GM23338 (cell line): ENCODE results near the gene RYR2. TPM values are rescaled to one million over a fixed set of nuclear protein-coding genes. Genes with fewer than 3 reads are reported as not detected.

ENCODE experiments used
- JUNB ChIP-seq: IDR thresholded peaks from one replicate; pipeline ENCODE4 v1.6.1; 2016; ENCODE audit warnings: antibody characterized with exemption; ENCODE audit not compliant: unreplicated experiment
- POLR2AphosphoS5 ChIP-seq: IDR thresholded peaks from 2 replicates; pipeline ENCODE4 v1.6.1; 2016; ENCODE audit warnings: antibody characterized with exemption, low read depth
- STAT1 ChIP-seq: IDR thresholded peaks from one replicate; pipeline ENCODE4 v1.6.1; 2016; ENCODE audit warnings: antibody characterized with exemption; ENCODE audit not compliant: unreplicated experiment
- ZNF331 ChIP-seq: fragments of 250-450 bp; sonication (Bioruptor Pico); IDR thresholded peaks from 2 replicates; pipeline ENCODE4 v1.5.0; 2020; ENCODE audit warnings: low read depth, mild to moderate bottlenecking, moderate library complexity
- polyA plus RNA-seq: library from polyadenylated mRNA; unstranded; fragments of >200 nt; fragmentation: Nextera tagmentation; extraction: Ambion mirVana; gene quantifications from 2 replicates; pipeline ENCODE4 v1.2.1, GENCODE V29; 2016
- total RNA-seq: library from RNA; depleted of rRNA; stranded (reverse); fragments of >200 nt; shearing (Covaris generic); gene quantifications from 2 replicates; pipeline ENCODE4 v1.2.3, GENCODE V29; 2014
- TF ChIP-seq, protein P1 (sequence below): fragments of 250-450 bp; sonication (Bioruptor Pico); IDR thresholded peaks from 2 replicates; pipeline ENCODE4 v1.5.0; 2020; ENCODE audit warnings: mild to moderate bottlenecking, moderate library complexity
- TF ChIP-seq, protein P2 (sequence below), 2 experiments: fragments of 200-600 bp in 1 of 2; sonication (generic) in 1 of 2; conservative IDR thresholded peaks; 2 replicates each; pipeline versions ENCODE4 v1.5.1 to v1.6.1; 2016 to 2017; ENCODE audit warnings: antibody characterized with exemption in 2 of 2, low read depth in 2 of 2, mild to moderate bottlenecking in 2 of 2, moderate library complexity in 1 of 2
- TF ChIP-seq, protein P3 (sequence below): IDR thresholded peaks from one replicate; pipeline ENCODE4 v1.6.1; 2018; ENCODE audit warnings: antibody characterized with exemption; ENCODE audit not compliant: unreplicated experiment

Gene RYR2
- total and polyA plus RNA-seq, 2 experiments from 2014 or later = 8.9 to 10.0 TPM

DNA sequence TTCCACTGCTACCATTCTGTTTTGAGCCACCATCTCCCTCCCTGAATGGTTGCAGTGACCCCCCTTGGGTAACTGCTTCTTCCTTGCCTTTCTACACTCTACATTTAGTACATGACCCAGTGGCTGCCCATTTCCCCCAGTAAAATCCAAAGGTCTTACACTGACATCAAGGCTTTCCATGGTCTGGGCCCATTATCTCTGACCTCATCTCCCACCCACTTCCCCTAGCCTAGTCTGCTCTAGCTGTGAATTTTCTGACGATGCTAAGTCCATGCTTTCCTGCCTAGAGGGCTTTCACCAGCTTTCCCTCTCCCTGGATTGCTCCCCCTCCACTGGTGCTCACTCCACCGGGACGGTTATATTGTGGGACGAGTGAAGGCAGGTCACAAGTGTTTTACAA lies 219.2 kb downstream of the RYR2 start (continued):
- TF ChIP-seq, protein P1, sequence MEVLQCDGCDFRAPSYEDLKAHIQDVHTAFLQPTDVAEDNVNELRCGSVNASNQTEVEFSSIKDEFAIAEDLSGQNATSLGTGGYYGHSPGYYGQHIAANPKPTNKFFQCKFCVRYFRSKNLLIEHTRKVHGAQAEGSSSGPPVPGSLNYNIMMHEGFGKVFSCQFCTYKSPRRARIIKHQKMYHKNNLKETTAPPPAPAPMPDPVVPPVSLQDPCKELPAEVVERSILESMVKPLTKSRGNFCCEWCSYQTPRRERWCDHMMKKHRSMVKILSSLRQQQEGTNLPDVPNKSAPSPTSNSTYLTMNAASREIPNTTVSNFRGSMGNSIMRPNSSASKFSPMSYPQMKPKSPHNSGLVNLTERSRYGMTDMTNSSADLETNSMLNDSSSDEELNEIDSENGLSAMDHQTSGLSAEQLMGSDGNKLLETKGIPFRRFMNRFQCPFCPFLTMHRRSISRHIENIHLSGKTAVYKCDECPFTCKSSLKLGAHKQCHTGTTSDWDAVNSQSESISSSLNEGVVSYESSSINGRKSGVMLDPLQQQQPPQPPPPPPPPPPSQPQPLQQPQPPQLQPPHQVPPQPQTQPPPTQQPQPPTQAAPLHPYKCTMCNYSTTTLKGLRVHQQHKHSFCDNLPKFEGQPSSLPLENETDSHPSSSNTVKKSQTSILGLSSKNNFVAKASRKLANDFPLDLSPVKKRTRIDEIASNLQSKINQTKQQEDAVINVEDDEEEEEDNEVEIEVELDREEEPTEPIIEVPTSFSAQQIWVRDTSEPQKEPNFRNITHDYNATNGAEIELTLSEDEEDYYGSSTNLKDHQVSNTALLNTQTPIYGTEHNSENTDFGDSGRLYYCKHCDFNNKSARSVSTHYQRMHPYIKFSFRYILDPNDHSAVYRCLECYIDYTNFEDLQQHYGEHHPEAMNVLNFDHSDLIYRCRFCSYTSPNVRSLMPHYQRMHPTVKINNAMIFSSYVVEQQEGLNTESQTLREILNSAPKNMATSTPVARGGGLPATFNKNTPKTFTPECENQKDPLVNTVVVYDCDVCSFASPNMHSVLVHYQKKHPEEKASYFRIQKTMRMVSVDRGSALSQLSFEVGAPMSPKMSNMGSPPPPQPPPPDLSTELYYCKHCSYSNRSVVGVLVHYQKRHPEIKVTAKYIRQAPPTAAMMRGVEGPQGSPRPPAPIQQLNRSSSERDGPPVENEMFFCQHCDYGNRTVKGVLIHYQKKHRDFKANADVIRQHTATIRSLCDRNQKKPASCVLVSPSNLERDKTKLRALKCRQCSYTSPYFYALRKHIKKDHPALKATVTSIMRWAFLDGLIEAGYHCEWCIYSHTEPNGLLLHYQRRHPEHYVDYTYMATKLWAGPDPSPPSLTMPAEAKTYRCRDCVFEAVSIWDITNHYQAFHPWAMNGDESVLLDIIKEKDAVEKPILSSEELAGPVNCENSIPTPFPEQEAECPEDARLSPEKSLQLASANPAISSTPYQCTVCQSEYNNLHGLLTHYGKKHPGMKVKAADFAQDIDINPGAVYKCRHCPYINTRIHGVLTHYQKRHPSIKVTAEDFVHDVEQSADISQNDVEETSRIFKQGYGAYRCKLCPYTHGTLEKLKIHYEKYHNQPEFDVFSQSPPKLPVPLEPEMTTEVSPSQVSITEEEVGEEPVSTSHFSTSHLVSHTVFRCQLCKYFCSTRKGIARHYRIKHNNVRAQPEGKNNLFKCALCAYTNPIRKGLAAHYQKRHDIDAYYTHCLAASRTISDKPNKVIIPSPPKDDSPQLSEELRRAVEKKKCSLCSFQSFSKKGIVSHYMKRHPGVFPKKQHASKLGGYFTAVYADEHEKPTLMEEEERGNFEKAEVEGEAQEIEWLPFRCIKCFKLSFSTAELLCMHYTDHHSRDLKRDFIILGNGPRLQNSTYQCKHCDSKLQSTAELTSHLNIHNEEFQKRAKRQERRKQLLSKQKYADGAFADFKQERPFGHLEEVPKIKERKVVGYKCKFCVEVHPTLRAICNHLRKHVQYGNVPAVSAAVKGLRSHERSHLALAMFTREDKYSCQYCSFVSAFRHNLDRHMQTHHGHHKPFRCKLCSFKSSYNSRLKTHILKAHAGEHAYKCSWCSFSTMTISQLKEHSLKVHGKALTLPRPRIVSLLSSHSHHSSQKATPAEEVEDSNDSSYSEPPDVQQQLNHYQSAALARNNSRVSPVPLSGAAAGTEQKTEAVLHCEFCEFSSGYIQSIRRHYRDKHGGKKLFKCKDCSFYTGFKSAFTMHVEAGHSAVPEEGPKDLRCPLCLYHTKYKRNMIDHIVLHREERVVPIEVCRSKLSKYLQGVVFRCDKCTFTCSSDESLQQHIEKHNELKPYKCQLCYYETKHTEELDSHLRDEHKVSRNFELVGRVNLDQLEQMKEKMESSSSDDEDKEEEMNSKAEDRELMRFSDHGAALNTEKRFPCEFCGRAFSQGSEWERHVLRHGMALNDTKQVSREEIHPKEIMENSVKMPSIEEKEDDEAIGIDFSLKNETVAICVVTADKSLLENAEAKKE (CRISPR knock-in tag) = no peak
- TF ChIP-seq ZNF331 (CRISPR knock-in tag) (no peak), POLR2AphosphoS5 (no peak), STAT1 (no peak), JUNB (no peak)
- TF ChIP-seq, protein P2, sequence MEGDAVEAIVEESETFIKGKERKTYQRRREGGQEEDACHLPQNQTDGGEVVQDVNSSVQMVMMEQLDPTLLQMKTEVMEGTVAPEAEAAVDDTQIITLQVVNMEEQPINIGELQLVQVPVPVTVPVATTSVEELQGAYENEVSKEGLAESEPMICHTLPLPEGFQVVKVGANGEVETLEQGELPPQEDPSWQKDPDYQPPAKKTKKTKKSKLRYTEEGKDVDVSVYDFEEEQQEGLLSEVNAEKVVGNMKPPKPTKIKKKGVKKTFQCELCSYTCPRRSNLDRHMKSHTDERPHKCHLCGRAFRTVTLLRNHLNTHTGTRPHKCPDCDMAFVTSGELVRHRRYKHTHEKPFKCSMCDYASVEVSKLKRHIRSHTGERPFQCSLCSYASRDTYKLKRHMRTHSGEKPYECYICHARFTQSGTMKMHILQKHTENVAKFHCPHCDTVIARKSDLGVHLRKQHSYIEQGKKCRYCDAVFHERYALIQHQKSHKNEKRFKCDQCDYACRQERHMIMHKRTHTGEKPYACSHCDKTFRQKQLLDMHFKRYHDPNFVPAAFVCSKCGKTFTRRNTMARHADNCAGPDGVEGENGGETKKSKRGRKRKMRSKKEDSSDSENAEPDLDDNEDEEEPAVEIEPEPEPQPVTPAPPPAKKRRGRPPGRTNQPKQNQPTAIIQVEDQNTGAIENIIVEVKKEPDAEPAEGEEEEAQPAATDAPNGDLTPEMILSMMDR (conservative IDR thresholded peaks at IDR 0.05; ENCODE audit: low read depth in 2 of 2) = no peak
- TF ChIP-seq, protein P3, sequence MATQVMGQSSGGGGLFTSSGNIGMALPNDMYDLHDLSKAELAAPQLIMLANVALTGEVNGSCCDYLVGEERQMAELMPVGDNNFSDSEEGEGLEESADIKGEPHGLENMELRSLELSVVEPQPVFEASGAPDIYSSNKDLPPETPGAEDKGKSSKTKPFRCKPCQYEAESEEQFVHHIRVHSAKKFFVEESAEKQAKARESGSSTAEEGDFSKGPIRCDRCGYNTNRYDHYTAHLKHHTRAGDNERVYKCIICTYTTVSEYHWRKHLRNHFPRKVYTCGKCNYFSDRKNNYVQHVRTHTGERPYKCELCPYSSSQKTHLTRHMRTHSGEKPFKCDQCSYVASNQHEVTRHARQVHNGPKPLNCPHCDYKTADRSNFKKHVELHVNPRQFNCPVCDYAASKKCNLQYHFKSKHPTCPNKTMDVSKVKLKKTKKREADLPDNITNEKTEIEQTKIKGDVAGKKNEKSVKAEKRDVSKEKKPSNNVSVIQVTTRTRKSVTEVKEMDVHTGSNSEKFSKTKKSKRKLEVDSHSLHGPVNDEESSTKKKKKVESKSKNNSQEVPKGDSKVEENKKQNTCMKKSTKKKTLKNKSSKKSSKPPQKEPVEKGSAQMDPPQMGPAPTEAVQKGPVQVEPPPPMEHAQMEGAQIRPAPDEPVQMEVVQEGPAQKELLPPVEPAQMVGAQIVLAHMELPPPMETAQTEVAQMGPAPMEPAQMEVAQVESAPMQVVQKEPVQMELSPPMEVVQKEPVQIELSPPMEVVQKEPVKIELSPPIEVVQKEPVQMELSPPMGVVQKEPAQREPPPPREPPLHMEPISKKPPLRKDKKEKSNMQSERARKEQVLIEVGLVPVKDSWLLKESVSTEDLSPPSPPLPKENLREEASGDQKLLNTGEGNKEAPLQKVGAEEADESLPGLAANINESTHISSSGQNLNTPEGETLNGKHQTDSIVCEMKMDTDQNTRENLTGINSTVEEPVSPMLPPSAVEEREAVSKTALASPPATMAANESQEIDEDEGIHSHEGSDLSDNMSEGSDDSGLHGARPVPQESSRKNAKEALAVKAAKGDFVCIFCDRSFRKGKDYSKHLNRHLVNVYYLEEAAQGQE = no peak
